OCI-LY3 (cell line): ENCODE data around the gene STAB1.

Experiments
- EZH2phosphoT487 ChIP-seq: fragments of 200-600 bp; shearing (Covaris generic); IDR thresholded peaks from 2 replicates; pipeline ENCODE4 v1.6.1; 2018; ENCODE audit warnings: antibody characterized with exemption, mixed run types, low read depth
- TF ChIP-seq, protein P1 (sequence below): fragments of 200-600, 300-600 bp; sonication (generic); IDR thresholded peaks from 2 replicates; pipeline ENCODE4 v1.5.1; 2014; ENCODE audit warnings: antibody characterized with exemption, low read length, low read depth

DNA sequence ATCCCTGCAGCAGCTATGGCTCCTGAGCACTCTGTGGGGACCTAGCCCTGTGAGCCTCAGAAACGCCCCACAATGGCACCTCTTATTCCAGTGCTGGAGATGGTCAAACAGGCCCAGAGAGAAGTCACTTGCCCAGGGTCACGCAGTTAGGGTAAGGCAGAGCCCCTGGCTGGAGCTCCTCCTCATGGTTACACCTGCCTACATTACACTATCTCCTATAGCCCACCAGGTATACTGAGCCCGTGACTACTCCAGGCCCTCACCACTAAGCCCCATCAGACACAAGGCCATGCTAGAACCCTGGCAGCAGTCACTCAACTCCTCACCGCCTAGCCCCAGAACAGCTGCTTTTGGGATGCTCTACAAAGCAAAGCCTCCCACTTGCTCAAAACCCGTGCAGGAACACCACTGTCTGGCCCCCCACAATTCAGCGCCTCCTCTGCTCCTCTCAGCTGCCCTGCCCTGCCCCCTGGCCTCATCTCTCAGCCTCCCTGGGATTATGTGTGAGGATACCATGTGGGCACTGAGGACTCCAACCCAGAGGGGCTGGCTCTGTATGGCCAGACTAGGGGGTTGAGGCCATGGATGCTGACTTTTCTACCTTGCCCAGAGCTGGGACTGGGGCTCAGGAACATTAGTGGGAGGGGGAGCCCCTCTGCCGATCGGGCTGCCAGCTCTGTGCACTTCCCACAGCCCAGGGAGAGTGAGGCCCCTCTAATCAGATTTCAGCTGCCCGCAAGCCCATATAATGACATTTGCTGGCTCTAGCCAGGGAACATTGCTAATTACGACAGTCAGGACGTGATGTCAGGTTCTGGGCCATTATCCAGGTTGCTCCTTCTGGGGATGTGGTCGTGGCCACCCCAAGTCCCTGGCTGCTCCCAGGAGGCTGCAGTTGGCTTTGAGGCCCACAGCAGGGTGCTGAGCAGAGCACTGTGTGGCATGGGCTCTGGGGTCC is 34.5 kb downstream of the STAB1 start:
- TF ChIP-seq, protein P1, sequence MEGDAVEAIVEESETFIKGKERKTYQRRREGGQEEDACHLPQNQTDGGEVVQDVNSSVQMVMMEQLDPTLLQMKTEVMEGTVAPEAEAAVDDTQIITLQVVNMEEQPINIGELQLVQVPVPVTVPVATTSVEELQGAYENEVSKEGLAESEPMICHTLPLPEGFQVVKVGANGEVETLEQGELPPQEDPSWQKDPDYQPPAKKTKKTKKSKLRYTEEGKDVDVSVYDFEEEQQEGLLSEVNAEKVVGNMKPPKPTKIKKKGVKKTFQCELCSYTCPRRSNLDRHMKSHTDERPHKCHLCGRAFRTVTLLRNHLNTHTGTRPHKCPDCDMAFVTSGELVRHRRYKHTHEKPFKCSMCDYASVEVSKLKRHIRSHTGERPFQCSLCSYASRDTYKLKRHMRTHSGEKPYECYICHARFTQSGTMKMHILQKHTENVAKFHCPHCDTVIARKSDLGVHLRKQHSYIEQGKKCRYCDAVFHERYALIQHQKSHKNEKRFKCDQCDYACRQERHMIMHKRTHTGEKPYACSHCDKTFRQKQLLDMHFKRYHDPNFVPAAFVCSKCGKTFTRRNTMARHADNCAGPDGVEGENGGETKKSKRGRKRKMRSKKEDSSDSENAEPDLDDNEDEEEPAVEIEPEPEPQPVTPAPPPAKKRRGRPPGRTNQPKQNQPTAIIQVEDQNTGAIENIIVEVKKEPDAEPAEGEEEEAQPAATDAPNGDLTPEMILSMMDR = no peak
- no peak for TF ChIP-seq EZH2phosphoT487
